H9 (cell line): Measurements from ENCODE around the gene GDPGP1. TPM values are rescaled to one million over a fixed set of nuclear protein-coding genes. Genes with fewer than 3 reads are reported as not detected.

Experiments
- DNase-seq: peaks from one replicate; pipeline ENCODE4 v3.0.0-alpha.2; 2017
- H2AFZ ChIP-seq: one replicate; pipeline ENCODE4 v1.6.1; 2013; ENCODE audit warnings: mild to moderate bottlenecking, low read length, control low read depth, moderate library complexity
- H2AK5ac ChIP-seq: 2 replicates; pipeline ENCODE4 v1.6.1; 2013; ENCODE audit warnings: low read length, control low read depth, mixed read lengths; ENCODE audit not compliant: insufficient read length
- H2BK120ac ChIP-seq: one replicate; pipeline ENCODE4 v1.6.1; 2013; ENCODE audit warnings: low read depth, mild to moderate bottlenecking, low read length, control low read depth, inconsistent platforms; ENCODE audit not compliant: poor library complexity, severe bottlenecking
- H2BK12ac ChIP-seq: 2 replicates; pipeline ENCODE4 v1.6.1; 2013; ENCODE audit warnings: low read length, control low read depth, mixed read lengths, low read depth; ENCODE audit not compliant: insufficient read length
- H2BK15ac ChIP-seq: 2 replicates; pipeline ENCODE4 v1.6.1; 2013; ENCODE audit warnings: low read depth, low read length, control low read depth
- H2BK20ac ChIP-seq: one replicate; pipeline ENCODE4 v1.6.1; 2013; ENCODE audit warnings: low read depth, mild to moderate bottlenecking, low read length, control low read depth, inconsistent platforms; ENCODE audit not compliant: poor library complexity, severe bottlenecking
- H2BK5ac ChIP-seq: 2 replicates; pipeline ENCODE4 v1.6.1; 2013; ENCODE audit warnings: low read length, control low read depth, mixed read lengths; ENCODE audit not compliant: insufficient read length
- H3K14ac ChIP-seq: 2 replicates; pipeline ENCODE4 v1.6.1; 2013; ENCODE audit warnings: low read length, control low read depth; ENCODE audit not compliant: insufficient read depth
- H3K18ac ChIP-seq: 2 replicates; pipeline ENCODE4 v1.6.1; 2013; ENCODE audit warnings: low read depth, mild to moderate bottlenecking, mixed read lengths, low read length, control low read depth; ENCODE audit not compliant: insufficient read length
- H3K23ac ChIP-seq: 2 replicates; pipeline ENCODE4 v1.6.1; 2013; ENCODE audit warnings: low read length, control low read depth, mixed read lengths, low read depth; ENCODE audit not compliant: insufficient read length
- H3K23me2 ChIP-seq: 2 replicates; pipeline ENCODE4 v1.6.1; 2013; ENCODE audit warnings: low read depth, mild to moderate bottlenecking, mixed read lengths, low read length, control low read depth; ENCODE audit not compliant: insufficient read length, poor library complexity, severe bottlenecking
- H3K27ac ChIP-seq: 2 replicates; pipeline ENCODE4 v1.5.1; 2013; ENCODE audit warnings: low read length, control low read depth, mixed read lengths, low read depth; ENCODE audit not compliant: insufficient read length
- H3K27me3 ChIP-seq: 2 replicates; pipeline ENCODE4 v1.6.1; 2013; ENCODE audit warnings: low read length, control low read depth, inconsistent platforms; ENCODE audit not compliant: insufficient read depth
- H3K4ac ChIP-seq: 2 replicates; pipeline ENCODE4 v1.6.1; 2013; ENCODE audit warnings: low read depth, mild to moderate bottlenecking, control low read depth, inconsistent platforms, low read length, moderate library complexity
- H3K4me1 ChIP-seq: 2 replicates; pipeline ENCODE4 v1.6.1; 2013; ENCODE audit warnings: low read length, control low read depth, inconsistent platforms; ENCODE audit not compliant: insufficient read depth
- H3K4me2 ChIP-seq: 2 replicates; pipeline ENCODE4 v1.6.1; 2013; ENCODE audit warnings: low read length, control low read depth, mixed read lengths; ENCODE audit not compliant: insufficient read length, insufficient read depth
- H3K56ac ChIP-seq: 2 replicates; pipeline ENCODE4 v1.6.1; 2013; ENCODE audit warnings: low read depth, mild to moderate bottlenecking, mixed read lengths, low read length, control low read depth; ENCODE audit not compliant: insufficient read length
- H3K79me1 ChIP-seq: 2 replicates; pipeline ENCODE4 v1.6.1; 2013; ENCODE audit warnings: low read depth, mild to moderate bottlenecking, moderate library complexity, low read length, control low read depth, inconsistent platforms; ENCODE audit not compliant: insufficient read depth, poor library complexity, severe bottlenecking
- H3K79me2 ChIP-seq: 2 replicates; pipeline ENCODE4 v1.6.1; 2013; ENCODE audit warnings: low read length, control low read depth, inconsistent platforms; ENCODE audit not compliant: insufficient read depth
- H3K9ac ChIP-seq: 2 replicates; pipeline ENCODE4 v1.6.1; 2013; ENCODE audit warnings: low read length, control low read depth, mixed read lengths; ENCODE audit not compliant: insufficient read length; ENCODE audit errors: extremely low read depth
- H3K9me3 ChIP-seq: one replicate; pipeline ENCODE4 v1.6.1; 2013; ENCODE audit warnings: low read depth, low read length, inconsistent platforms; ENCODE audit not compliant: control insufficient read depth
- H3T11ph ChIP-seq: one replicate; pipeline ENCODE4 v1.6.1; 2013; ENCODE audit warnings: mild to moderate bottlenecking, low read length, control low read depth, inconsistent platforms
- H4K20me1 ChIP-seq: one replicate; pipeline ENCODE4 v1.6.1; 2013; ENCODE audit not compliant: control insufficient read depth, insufficient read length, insufficient read depth
- H4K5ac ChIP-seq: 2 replicates; pipeline ENCODE4 v1.6.1; 2013; ENCODE audit warnings: low read depth, mild to moderate bottlenecking, mixed read lengths, low read length, control low read depth; ENCODE audit not compliant: insufficient read length
- H4K8ac ChIP-seq: replicated peaks from 2 replicates; pipeline ENCODE4 v1.6.1; 2013; ENCODE audit warnings: low read length, control low read depth, mixed read lengths, low read depth; ENCODE audit not compliant: insufficient read length
- H4K91ac ChIP-seq: 2 replicates; pipeline ENCODE4 v1.6.1; 2013; ENCODE audit warnings: low read depth, mild to moderate bottlenecking, moderate library complexity, mixed read lengths, low read length, control low read depth; ENCODE audit not compliant: insufficient read length
- H3K27ac Mint-ChIP-seq, 3 experiments: 2 replicates in 2 of 3; 3 replicates in 1 of 3; pipeline ENCODE4 v1.8.0; 2020 to 2021; ENCODE audit warnings: mixed read lengths in 3 of 3, mild to moderate bottlenecking in 1 of 3, moderate library complexity in 1 of 3
- H3K27me3 Mint-ChIP-seq: 2 replicates; pipeline ENCODE4 v1.8.0; 2021; ENCODE audit warnings: low read depth, mild to moderate bottlenecking, moderate library complexity, mixed read lengths
- H3K36me3 Mint-ChIP-seq, 3 experiments: 2 replicates in 2 of 3; 3 replicates in 1 of 3; pipeline ENCODE4 v1.8.0; 2020 to 2021; ENCODE audit warnings: low read depth in 3 of 3, mixed read lengths in 3 of 3; ENCODE audit not compliant: insufficient read depth in 1 of 3
- H3K4me1 Mint-ChIP-seq, 2 experiments: 2 replicates each; pipeline ENCODE4 v1.8.0; 2020; ENCODE audit warnings: mixed read lengths in 2 of 2
- H3K4me3 Mint-ChIP-seq, 2 experiments: 2 replicates in 1 of 2; 3 replicates in 1 of 2; pipeline ENCODE4 v1.8.0; 2020 to 2021; ENCODE audit warnings: mild to moderate bottlenecking in 2 of 2, mixed read lengths in 2 of 2, moderate library complexity in 1 of 2
- H3K9me3 Mint-ChIP-seq, 2 experiments: 2 replicates in 1 of 2; 3 replicates in 1 of 2; pipeline ENCODE4 v1.8.0; 2020; ENCODE audit warnings: mild to moderate bottlenecking in 2 of 2, mixed read lengths in 2 of 2, moderate library complexity in 1 of 2
- WGBS: extraction: QIAGEN DNeasy Blood & Tissue Kit; methylation state at CpG from one replicate; pipeline ENCODE4 v1.1.7; 2013; ENCODE audit warnings: missing lambda C conversion rate, low lambda C conversion rate, mixed read lengths; ENCODE audit not compliant: insufficient read length; ENCODE audit errors: extremely low coverage; 5-methylcytosine and 5-hydroxymethylcytosine counted together
- total RNA-seq: library from RNA; stranded (reverse); gene quantifications from 2 replicates; pipeline ENCODE4 v1.2.1, GENCODE V29; 2021
- TF ChIP-seq, protein P1 (sequence below): fragments of 200-600 bp; sonication (generic); conservative IDR thresholded peaks from 3 replicates; pipeline ENCODE4 v1.8.0; 2021; ENCODE audit warnings: antibody characterized with exemption, mild to moderate bottlenecking

GDPGP1 gene
- total RNA-seq, 1 experiment from 2014 or later, result 6.7 TPM

DNA sequence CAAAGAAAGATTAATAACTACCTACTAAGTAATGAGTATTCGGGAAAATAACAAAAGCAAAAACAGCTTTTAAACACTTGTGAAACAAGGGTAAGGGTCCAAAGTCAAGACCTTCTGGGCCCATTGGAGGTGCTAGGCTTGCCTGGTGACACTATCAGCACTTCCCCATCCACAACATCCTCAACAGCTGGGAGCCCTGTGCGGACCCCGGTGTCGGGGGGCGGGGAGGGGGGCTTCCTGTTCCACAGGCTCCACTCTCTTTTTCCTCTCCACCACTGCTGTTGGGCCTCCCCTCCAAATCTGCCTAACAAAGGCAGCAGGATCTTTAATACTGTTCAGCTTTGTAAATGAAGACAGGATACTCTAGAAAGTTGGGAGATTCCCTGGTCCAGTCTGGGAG lies 53.1 kb downstream of the GDPGP1 start:
- no peaks in the 10 kb centered on the region for H3K4me1 ChIP-seq
- H3K27ac Mint-ChIP-seq, result peak overlapping the region in 2 of 3 experiments; percentile 57 to 82; a peak in 2 of 7 replicates
- WGBS, result no CpG with 5 or more reads among the region's 5 CpGs

More for the DNA sequence above, 53.1 kb downstream of the GDPGP1 start:
- Histone ChIP-seq H2AFZ (no peak overlapping the region), H2BK120ac (no peak overlapping the region), H3K4ac (no peak overlapping the region), H3K27ac (no peak overlapping the region), H3K18ac (no peak overlapping the region), H2BK5ac (no peak overlapping the region), H4K20me1 (no peaks in the 10 kb centered on the region), H4K91ac (no peak overlapping the region), H3T11ph (no peak overlapping the region), H3K79me1 (no peaks in the 10 kb centered on the region), H3K9ac (no peak overlapping the region), H3K23ac (no peak overlapping the region), H4K5ac (no peak overlapping the region), H3K27me3 (no peaks in the 10 kb centered on the region), H3K14ac (no peak overlapping the region), H3K9me3 (no peaks in the 10 kb centered on the region), H2BK20ac (no peak overlapping the region), H4K8ac (no peak overlapping the region), H3K56ac (no peak overlapping the region), H2BK12ac (no peak overlapping the region), H2BK15ac (no peak overlapping the region), H2AK5ac (no peak overlapping the region), H3K4me2 (peak overlapping the region; percentile 18), H3K23me2 (no peaks in the 10 kb centered on the region), H3K79me2 (no peaks in the 10 kb centered on the region)
- no peaks in the 10 kb centered on the region for H3K9me3 Mint-ChIP-seq
- H3K4me3 Mint-ChIP-seq, result no peak overlapping the region; a peak in 1 of 5 replicates
- peak; percentile 74 for DNase-seq
- no peaks in the 10 kb centered on the region for H3K27me3 Mint-ChIP-seq
- TF ChIP-seq, protein P1, sequence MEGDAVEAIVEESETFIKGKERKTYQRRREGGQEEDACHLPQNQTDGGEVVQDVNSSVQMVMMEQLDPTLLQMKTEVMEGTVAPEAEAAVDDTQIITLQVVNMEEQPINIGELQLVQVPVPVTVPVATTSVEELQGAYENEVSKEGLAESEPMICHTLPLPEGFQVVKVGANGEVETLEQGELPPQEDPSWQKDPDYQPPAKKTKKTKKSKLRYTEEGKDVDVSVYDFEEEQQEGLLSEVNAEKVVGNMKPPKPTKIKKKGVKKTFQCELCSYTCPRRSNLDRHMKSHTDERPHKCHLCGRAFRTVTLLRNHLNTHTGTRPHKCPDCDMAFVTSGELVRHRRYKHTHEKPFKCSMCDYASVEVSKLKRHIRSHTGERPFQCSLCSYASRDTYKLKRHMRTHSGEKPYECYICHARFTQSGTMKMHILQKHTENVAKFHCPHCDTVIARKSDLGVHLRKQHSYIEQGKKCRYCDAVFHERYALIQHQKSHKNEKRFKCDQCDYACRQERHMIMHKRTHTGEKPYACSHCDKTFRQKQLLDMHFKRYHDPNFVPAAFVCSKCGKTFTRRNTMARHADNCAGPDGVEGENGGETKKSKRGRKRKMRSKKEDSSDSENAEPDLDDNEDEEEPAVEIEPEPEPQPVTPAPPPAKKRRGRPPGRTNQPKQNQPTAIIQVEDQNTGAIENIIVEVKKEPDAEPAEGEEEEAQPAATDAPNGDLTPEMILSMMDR, result no peak
- no peaks in the 10 kb centered on the region for H3K36me3 Mint-ChIP-seq
- H3K4me1 Mint-ChIP-seq, result peaks cover 10 to 12% of the 10 kb centered on the region in 2 experiments
